ENCODE measurements around the gene ERAL1.
A peak's percentile ranks its signal among the peaks of the same experiment; 100 is the strongest.

Gene ERAL1

GRCh38 chr17:28860363-28860808 lies 5.6 kb downstream of the ERAL1 start:
- TF ChIP-seq CTCF (IDR thresholded peaks at IDR 0.05; ENCODE audit: insufficient read depth, low read depth, low read length, missing control alignments): no peak
- no peak for DNase-seq (ENCODE audit: low read depth)
- no peak overlapping the region for H3K4me3 ChIP-seq (ENCODE audit: low read depth, low read length)

GRCh38 chr17:28861393-28862203 lies 6.8 kb downstream of the ERAL1 start:
- no peak for DNase-seq (ENCODE audit: low read depth)
- TF ChIP-seq CTCF (IDR thresholded peaks at IDR 0.05; ENCODE audit: insufficient read depth, low read depth, low read length, missing control alignments): no peak
- no peak overlapping the region for H3K4me3 ChIP-seq (ENCODE audit: low read depth, low read length)

- TF ChIP-seq CTCF (IDR thresholded peaks at IDR 0.05; ENCODE audit: insufficient read depth, low read depth, low read length, missing control alignments): no peak
- H3K4me3 ChIP-seq (ENCODE audit: low read depth, low read length): no peak overlapping the region
- no peak for DNase-seq (ENCODE audit: low read depth)
Observed at GRCh38 chr17:28862561-28862960, 7.7 kb downstream of the ERAL1 start.

GRCh38 chr17:28863953-28864352 lies 9.1 kb downstream of the ERAL1 start:
- DNase-seq (ENCODE audit: low read depth): no peak
- no peak for TF ChIP-seq CTCF (IDR thresholded peaks at IDR 0.05; ENCODE audit: insufficient read depth, low read depth, low read length, missing control alignments)
- H3K4me3 ChIP-seq (ENCODE audit: low read depth, low read length): no peak overlapping the region

- no peak for DNase-seq (ENCODE audit: low read depth)
- no peak overlapping the region for H3K4me3 ChIP-seq (ENCODE audit: low read depth, low read length)
- no peak for TF ChIP-seq CTCF (IDR thresholded peaks at IDR 0.05; ENCODE audit: insufficient read depth, low read depth, low read length, missing control alignments)
Observed at GRCh38 chr17:28864991-28865849, 10.4 kb downstream of the ERAL1 start.

DNA sequence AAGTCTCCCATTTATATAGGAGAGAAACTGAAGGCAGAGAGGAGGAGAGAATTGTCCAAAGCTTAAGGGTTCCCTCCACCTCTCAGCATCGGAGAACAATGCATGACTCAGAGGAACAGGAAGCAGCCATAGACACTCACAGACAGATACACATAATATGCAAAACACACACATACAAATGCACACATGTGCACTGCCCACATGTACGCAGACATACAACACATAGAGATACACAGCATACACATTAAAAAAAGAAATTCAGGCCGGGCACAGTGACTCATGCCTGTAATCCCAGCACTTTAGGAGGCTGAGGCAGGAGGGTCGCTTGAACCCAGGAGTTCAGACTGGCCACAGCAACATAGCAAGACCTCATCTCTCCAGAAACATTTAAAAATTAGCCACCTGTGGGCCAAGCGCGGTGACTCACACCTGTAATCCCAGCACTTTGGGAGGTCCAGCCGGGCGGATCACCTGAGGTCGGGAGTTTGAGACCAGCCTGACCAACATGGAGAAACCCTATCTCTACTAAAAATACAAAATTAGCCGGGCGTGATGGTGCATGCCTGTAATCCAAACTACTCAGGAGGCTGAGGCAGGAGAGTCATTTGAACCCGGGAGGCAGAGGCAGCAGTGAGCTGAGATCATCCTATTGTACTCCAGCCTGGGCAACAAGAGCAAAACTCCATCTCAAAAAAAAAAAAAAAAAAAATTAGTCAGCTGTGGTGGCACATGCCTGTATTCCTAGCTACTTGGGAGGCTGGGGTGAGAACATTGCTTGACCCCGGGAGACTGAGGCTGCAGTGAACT lies 11.3 kb downstream of the ERAL1 start:
- no peak overlapping the region for H3K4me3 ChIP-seq (ENCODE audit: low read depth, low read length)
- peak; percentile 29 for DNase-seq (ENCODE audit: low read depth)
- no peak for TF ChIP-seq CTCF (IDR thresholded peaks at IDR 0.05; ENCODE audit: insufficient read depth, low read depth, low read length, missing control alignments)
